ENCODE results near the gene PTHLH. TPM values are rescaled to one million over a fixed set of nuclear protein-coding genes. Genes with fewer than 3 reads are reported as not detected.

Gene PTHLH
- total RNA-seq, 2 donors from 2014 or later: 0.41 to 11.6 TPM

DNA sequence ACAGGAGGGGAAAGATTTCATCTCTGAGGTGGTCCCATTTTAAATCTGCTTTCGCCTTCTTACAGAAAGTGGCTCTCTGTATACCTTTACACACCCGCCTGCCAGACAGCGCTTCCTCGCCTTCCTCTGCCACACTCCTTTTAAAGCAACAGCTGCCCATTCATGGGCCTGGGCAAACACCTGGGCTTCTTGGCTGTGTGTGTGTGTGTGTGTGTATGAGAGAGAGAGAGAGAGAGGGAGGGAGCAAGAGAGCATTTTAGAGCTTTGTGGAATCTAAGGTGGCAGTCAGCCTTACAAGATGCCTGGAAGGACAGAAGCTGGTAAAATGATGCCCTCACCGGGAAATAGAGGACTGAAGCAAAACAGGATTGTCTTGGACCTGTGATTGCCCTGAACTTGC is 20.0 kb downstream of the PTHLH start:
- intact Hi-C loops (cut with DNase I): no loop called here
- ATAC-seq: no peak
- no peak for DNase-seq

DNA sequence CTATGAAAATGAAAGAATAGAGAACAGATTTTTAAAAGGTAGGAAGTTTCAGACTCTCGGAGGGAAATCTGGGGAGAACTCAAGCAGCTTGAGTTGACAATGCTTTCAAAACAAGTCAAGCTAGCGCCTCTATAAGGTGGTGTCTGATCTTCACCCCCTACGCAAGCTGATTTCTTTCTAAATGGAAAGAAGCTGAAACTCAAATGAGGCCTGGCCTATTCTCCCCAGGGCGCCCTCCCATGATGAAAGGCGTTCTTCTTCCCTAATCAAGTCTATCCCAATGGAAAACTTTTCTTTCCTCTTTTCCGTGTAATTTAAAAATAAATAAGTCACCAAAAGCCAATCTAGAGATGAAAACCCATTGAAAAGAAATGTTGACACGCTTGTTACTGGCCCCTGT is 20.6 kb downstream of the PTHLH start:
- intact Hi-C loops (cut with DNase I): no loop called here
- no peak for ATAC-seq
- no peak for DNase-seq

DNA sequence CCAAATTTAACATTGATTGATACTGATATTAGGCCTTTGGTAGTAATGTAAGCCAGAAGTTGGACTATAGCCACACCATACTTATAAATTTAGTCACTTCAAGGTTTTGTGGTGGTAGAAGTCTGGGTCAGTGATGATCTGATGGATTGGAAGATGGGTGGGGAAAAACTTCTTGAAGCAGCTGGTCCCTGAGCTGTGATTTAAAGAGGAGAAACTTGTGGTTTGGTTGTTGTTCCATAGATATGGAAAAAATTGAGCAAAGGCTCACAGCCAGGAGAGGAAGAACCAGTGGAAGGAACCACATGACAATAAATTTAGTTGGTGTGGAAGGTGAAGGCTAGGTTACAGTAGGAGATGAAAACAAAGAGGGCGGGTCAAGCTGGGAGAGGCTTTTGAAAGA is 26.1 kb downstream of the PTHLH start:
- ATAC-seq: no peak
- intact Hi-C loops (cut with DNase I): no loop called here

DNA sequence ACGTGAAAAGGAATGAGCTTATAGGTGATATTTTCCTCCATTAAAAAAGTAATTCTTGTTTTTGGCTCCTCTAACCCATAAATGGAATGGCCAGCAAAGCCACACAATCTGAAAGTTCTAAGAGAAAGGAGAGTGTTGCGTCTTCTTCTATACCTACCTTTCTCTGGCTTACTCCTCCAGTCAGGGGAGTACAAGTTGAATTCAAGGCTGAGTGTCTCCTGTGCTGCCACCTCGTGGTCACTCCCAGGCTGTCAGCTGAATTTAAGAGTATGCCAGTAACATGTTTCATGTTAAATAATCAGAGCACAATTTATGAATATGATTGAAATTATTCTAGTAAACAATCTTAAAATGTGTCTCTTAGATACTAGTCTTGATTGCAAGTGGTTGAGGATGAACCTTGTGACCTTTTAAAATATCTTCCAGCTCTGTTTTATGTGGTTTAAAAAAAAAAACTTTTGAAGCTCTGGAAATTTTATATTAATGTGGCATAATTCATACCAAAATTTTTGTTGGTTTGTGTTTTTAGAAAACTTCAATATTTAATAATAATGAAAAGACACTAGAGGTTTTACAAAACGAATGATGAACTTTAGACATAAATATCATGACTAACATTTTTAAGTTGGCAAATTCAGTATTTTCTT is 31.7 kb downstream of the PTHLH start:
- ATAC-seq (peak; percentile 65 to 79), DNase-seq (peak; percentile 73)
- intact Hi-C loops (cut with DNase I): loop anchor here in 1 of 2 donors (2.0 kb wide), 1 partner anchor 208 kb away; no protein-coding TSS in a partner anchor

More for the DNA sequence above, 26.1 kb downstream of the PTHLH start:
- DNase-seq: no peak

DNA sequence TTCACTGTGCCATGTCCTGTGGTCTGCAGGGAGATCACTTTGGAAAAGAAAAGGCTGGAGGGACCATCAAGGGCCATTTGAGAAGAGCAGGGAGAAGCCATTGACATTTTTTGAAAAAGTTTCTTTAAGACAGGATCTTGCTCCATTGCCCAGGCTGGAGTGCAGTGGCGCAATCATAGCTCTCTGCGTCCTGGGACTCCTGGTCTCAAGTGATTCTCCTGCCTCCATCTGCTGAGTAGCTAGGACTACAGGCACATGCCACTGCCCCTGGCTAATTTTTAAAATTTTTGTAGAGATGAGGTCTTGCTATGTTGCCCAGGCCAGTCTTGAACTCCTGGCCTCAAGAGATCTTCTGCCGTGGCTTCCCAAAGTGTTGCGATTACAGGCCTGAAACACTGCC is 32.3 kb downstream of the PTHLH start:
- DNase-seq: no peak
- intact Hi-C loops (cut with DNase I): loop anchor here in 1 of 2 donors (2.0 kb wide), 1 partner anchor 207 kb away; no protein-coding TSS in a partner anchor
- no peak for ATAC-seq

DNA sequence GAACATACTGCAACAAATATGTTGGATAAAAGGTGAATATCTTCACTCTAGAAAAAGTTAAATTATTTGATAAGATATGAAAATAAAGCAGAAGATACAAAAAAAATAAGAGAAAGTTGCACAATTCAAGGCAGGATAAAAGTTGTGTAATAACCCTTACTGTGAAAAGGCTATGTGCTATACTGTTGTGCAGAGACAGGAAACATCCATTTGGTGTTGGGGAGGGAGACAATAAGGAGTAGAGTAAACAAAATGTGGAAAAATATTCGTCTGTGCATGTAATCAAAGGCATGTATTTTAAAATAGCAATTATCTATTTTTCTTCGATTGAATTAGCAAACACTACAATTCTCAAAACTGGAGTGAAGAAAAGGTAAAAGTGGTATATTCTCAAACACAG is 34.8 kb downstream of the PTHLH start:
- intact Hi-C loops (cut with DNase I): loop anchor here in 1 of 2 donors (10.0 kb wide), 1 partner anchor 203 kb away; no protein-coding TSS in a partner anchor
- DNase-seq (no peak), ATAC-seq (no peak)

DNA sequence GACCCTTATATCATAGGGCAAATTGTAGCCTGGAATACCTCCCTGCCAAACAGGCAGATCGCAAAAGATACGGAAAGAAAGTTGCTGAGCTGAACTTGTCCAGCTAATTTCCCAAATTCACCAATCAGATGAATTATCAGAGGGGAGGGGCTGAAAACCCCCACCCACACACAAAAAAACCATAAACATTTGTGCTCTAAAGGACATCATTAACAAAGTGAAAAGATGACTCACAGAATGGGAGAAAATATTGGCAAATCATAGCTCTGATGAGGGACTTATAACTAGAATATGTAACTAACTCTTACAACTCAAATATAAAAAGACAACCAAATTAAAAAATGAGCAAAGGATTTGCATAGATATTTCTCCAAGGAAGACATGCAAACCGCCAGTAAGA is 36.3 kb downstream of the PTHLH start:
- intact Hi-C loops (cut with DNase I): loop anchor here in 1 of 2 donors (10.0 kb wide), 1 partner anchor 201 kb away; no protein-coding TSS in a partner anchor
- no peak for ATAC-seq

DNA sequence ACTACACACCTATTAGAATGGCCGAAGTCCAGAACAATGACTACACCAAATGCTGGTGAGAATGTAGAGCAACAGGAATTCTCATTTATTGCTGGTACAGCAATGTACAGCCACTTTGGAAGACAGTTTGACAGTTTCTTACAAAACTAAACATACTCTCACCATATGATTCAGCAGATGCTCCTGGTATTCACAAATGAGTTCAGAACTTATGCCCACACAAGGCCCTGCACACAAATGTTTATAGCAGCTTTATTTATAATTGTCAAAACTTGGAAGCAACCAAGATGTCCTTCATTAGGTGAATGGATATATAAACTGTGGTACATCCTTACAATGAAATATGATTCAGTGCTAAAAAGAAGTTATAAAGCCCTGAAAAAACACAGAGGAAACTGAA is 38.3 kb downstream of the PTHLH start:
- ATAC-seq: no peak
- intact Hi-C loops (cut with DNase I): loop anchor here in 1 of 2 donors (10.0 kb wide), 1 partner anchor 199 kb away; no protein-coding TSS in a partner anchor
- no peak for DNase-seq

More for the DNA sequence above, 36.3 kb downstream of the PTHLH start:
- no peak for DNase-seq

DNA sequence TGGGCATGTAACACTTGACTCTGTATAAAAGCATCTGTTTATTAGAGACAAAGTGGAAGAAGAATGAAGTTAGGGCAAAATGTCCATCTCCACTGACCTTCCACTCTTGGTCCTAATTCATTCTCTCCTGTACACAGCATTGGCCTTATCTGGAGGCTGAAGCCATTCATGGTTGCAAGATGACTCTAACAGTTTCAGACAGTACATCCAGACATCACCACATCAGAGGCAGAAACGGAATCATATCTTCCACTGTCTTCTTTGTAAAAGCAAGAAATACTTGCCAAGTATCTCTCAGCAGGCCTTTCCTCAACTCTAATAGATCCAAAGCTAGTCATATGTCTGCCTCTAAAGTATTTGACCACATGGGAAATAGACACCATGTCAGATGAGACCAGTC is 41.1 kb downstream of the PTHLH start:
- DNase-seq: no peak
- no peak for ATAC-seq
- intact Hi-C loops (cut with DNase I): loop anchor here in 1 of 2 donors (10.0 kb wide), 1 partner anchor 197 kb away; no protein-coding TSS in a partner anchor

DNA sequence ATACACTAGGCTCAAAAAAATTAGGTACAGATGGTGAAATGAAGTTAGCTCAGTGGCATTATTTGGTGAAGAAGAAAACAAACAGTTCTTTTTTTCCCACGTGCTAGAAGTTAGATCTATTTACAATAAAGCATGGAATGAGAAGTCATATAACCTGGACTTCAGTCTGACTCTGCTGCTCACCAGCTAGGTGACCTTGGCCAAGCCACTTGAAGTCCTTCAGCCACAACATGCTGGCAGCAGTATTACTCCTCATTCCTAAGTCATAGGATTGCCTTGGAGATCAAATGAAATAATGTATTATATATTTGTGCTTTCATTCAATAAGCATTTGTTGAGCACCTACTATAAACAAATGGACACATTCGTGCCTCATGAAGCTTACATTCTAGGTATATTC is 45.2 kb downstream of the PTHLH start:
- DNase-seq (no peak), ATAC-seq (no peak)
- intact Hi-C loops (cut with DNase I): no loop called here

DNA sequence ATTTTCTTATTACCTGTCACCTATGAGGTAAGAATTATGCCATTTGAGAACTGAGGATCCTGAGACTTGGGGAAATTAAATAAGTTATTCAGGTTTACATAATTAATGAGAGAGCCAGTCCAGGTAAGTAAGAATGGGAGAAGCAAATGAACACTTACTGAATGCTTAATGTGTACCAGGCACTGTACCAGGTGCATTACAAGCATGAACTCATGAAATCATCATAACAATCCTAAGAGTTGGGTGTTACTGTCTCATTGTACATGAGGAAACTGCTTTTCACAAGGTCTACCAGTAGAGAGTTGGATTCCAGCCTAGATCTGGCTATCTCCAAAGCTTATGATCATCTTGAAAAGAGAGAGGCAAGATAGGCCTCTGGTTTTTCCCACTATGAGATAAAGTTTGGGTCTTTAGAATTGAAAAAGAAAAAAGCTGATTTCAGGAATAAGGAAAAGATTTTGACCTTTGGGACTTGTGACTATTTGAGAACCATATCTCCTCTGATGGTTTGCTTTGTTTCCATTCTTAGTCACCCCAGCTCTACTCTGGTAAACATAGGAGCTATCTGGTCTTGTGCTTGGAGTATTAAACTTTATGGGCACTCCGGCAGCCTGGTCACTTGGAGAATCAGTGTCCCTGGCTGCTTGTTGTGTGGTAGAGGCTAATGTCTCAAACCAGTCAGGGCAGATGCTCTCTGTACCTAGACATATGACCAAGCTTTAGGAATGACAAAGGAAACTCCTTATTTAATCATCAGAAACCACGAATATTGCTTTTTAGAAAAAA is 48.0 kb downstream of the PTHLH start:
- DNase-seq: no peak
- intact Hi-C loops (cut with DNase I): no loop called here
- ATAC-seq: no peak

DNA sequence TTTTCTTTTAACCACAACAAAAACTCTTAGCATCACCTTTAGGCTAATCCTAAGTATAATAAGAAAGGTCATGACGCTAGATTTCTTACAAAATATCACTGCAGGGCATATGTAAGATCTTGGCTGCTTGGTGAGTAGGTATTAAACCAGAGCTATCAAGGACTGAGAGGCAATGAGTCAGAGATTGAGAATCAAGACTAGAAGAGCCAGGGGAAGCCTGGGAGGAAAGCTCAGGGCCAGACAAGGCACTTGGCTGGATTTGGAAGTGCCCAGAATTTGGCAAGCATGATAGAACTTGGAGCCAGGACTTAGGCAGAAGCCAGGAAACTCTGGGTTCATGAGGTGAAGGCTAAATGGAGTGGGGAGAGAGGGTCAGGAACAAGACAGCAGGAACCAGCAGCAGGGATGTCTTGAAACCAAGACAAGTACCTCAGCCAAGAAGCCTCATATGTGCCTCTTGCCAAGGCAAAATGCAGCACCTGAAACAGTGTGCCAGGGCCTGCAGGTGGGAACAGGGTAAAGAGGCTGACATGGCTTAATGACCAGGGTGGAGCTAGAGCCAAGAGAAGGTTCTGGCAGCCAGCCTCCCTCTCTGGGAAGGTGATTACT is 49.9 kb downstream of the PTHLH start:
- ATAC-seq (peak; percentile 85 to 95), DNase-seq (peak; percentile 19)
- intact Hi-C loops (cut with DNase I): no loop called here

DNA sequence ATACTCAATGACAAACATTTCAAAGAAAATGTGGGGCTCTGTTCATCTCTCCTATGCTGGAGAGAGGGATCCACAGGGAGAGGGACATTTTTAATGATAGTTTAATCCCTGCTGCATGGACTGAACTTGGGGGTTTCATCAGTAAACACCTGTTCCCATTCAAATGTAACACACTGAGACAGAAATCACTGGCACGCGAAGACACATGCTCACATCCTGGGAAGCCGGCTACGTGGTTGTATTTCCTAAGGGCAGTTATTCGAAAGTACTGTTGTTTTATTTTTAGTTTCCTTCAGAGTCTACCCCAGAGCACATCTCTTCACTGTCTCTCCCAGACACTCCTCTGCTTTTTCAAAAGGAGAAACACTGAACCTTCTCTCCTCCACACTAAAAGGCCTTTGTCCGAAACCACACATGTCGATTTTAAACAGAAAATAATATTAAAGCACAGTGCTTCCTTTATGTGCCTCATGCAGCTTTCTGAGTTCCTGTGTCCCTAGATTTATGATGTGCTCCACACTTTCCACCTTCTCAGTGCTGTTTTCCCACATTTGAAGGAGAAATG is 52.8 kb downstream of the PTHLH start:
- ATAC-seq (no peak), DNase-seq (no peak)
- intact Hi-C loops (cut with DNase I): no loop called here

DNA sequence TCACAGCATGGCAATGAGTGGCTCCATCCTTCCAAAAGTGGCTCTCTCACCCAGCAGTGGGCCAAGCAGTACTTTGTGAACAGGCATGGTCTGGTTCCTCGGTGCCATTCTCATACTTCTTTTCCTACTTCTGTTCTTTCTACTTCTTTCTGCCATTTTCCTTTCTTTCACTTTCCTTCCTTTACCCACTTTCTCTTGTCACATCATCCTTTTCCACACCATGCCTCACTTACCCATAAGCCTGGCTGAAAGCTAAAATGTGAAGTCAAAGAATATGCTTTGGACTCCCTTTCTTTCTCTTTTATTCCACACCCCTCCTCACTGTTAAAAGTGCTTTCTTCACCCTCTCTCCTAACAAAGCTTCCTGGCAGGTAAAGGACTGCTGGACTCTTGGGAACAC is 57.0 kb downstream of the PTHLH start:
- DNase-seq (no peak), ATAC-seq (no peak)
- intact Hi-C loops (cut with DNase I): no loop called here

DNA sequence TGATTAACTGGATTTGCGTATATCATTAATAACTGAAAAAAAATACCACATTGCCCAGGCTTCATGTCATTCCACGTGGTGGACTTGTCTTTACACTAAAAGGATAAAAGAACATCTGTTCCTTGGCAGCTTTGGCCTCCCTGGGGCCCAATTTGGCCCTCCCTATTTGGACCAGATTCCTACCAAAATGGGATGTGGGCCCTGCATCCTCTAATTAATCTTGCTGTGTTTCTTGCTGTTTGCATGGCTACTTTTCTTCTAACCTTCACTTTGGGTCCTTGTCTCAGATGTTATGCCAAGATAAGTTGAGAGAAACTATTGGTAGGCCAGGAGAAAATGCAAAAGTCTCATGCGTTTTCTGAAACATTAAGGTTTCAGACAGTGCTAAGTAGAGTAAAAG is 57.5 kb downstream of the PTHLH start:
- ATAC-seq: no peak
- no peak for DNase-seq
- intact Hi-C loops (cut with DNase I): no loop called here

DNA sequence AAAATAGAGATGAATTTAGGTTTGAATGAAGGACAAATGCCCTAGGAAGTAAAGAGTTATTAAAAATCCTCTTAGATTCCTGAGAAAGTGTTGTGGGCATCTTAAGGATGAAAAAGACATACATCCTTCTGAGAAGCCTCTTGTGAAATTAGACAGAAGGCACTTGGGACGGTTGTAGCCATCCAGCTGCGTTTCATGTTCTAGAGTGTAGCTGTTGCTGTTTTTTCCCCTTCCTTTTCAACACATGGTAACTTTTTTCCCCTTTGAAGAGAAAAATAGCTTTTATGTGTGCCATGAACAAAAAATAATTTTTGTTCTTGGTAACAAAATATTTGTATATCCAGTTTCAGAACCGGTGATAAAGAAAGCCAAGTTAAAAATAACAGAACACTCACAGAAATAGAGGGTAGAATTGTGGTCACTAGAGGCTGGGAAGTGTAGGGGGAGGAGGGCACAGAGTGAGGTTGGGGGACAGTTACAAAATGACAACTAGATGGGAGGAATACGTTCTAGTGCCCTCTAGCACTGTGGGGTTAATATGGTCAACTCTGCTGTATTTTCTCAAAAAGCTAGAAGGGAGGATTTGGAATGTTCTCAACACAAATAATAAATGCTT is 58.4 kb downstream of the PTHLH start:
- ATAC-seq (no peak), DNase-seq (no peak)
- intact Hi-C loops (cut with DNase I): no loop called here

DNA sequence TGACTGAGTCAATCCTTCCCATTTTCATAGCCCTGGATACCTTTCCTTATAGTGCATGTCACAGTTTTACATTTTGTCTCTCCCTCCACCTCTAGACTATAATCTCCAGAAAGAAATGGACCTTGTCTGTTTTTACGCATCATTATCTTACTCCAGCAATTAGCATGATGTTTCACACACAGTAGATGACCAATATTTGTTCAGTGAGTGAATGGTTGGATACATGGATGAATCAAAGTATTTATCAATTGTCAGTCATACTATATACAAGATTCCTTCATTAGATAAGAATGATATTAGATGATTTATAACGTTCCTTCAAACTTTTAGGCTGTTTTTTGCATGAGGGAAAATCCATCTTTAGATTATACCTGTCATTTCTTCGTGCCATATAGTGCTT is 61.1 kb downstream of the PTHLH start:
- ATAC-seq: no peak
- intact Hi-C loops (cut with DNase I): no loop called here
- DNase-seq: no peak

Data from left cardiac atrium (tissue), 4 donors.